Measurements from ENCODE around the gene RAB3D.
"Not testable (repeated sequence)": the region's sequence is repeated elsewhere in the genome, so short reads cannot be mapped to it uniquely, and the experiment has no call there.

RAB3D gene

GRCh38 chr19:11338121-11338520, 1.3 kb downstream of the RAB3D start:
- no peak for DNase-seq

- DNase-seq, result no peak
These were observed 2.4 kb downstream of the RAB3D start for GRCh38 chr19:11337080-11337479.

- DNase-seq, result no peak
These were observed 3.9 kb downstream of the RAB3D start for GRCh38 chr19:11335449-11336146.

DNA sequence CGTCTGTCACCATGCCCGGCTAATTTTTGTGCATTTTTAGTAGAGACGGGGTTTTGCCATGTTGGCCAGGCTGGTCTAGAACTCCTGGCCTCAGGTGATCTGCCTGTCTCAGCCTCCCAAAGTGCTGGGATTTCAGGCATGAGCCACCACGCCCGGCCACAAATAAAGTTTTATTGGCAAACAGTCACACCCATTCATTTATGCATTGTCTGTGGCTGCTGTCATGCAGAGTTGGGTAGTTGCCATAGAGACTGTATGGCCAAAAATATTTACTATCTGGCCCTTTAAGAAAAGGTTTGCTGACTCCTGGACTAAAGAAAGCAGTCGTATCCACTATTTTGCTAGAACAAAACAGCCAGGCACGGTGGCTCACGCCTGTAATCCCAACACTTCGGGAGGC, 5.6 kb downstream of the RAB3D start:
- DNase-seq, result not testable (repeated sequence)

- no peak for DNase-seq
These were observed 6.6 kb downstream of the RAB3D start for GRCh38 chr19:11332822-11333221.

DNA sequence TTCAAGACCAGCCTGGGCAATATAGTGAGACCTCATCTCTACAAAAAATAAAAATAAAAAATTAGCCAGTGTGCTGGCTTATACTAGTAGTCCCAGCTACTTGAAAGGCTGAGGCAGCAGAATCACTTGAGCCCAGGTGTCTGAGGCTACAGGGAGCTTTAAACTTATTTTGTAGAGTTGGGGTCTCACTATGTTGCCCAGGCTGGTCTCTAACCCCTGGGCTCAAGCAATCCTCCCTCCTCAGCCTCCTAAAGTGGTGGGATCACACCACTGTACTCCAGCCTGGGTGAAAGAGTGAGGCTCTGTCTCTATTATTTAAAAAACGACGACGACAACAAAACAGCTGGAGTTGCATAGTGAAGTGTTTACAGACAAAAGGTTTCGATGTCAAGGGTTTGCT, 8.0 kb downstream of the RAB3D start:
- no peak for DNase-seq

DNA sequence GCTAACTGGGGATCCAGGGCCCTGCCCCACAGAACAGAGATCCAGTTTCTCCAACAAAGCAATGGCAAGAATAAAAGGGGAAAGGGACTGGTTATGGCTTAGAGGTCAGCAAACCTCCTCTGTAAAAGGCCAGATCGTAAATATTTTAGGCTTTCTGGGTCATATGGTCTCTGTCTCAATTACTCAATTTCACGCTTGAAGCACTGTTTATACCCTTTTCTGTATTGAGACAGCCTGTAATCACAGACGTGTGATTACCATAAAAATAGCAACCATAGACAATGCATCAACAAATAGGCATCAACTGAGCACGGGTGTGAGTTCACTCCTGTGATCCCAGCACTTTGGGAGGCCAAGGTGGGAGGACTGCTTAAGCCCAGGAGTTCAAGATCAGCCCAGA, 9.3 kb downstream of the RAB3D start:
- DNase-seq, result no peak

- DNase-seq, result no peak
These were observed 13.9 kb downstream of the RAB3D start for GRCh38 chr19:11325544-11325943.

DNA sequence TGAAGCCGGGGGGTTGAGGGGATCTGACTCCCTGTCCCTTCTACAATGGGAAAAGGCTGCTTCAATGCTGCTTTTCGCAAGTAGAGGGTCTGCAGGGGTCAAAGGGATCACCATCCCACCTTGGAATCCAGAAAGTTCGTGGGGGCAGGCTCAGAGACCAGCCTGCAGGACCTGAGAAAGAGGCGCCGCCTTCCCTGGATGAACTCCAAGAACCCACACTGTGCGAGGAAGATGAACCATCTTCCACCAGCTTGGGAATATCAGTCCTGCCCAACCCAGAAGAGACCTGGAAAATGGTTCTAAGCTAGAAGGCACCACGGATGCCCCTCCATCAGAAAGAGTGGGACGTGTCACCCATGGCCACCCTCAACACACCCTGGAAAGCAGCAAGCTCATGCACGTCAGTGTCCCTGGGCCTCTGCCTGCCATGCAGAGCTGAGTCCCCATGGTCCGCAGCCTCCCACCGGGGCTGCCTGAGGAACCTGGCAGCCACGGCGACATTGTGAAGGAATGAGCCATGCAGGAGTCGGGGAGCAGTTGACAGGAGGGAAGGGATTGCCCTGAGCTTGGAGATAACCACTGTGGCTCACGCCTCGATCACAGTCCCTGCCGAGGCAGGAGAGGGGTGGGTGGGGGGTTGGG, 14.6 kb downstream of the RAB3D start:
- DNase-seq, result no peak

- DNase-seq, result peak; percentile 67
These were observed 15.3 kb downstream of the RAB3D start for GRCh38 chr19:11324079-11324661.

DNA sequence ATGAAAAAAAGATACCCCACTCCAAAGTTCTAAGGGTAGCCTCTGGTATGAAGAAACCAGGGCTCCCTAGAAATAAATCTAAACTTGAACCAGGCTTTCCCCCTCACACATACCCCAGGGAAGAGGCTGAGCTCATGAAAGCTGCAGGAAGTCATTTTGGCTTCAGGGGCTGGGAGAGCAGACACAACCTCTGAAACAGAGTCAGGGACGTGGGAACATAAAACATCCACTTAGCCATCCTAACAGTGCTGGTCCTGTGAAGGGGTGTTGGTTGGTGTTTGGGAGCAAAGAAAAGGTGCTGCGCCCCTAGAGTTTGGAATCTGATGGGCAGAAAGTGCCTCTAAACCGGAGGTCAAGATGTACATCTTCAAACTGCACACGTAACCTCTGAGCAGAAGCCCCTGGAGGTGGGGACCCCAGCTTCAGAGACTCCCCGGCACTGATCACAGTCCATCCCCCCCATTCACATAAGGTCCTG, 15.8 kb downstream of the RAB3D start:
- no peak for DNase-seq

DNA sequence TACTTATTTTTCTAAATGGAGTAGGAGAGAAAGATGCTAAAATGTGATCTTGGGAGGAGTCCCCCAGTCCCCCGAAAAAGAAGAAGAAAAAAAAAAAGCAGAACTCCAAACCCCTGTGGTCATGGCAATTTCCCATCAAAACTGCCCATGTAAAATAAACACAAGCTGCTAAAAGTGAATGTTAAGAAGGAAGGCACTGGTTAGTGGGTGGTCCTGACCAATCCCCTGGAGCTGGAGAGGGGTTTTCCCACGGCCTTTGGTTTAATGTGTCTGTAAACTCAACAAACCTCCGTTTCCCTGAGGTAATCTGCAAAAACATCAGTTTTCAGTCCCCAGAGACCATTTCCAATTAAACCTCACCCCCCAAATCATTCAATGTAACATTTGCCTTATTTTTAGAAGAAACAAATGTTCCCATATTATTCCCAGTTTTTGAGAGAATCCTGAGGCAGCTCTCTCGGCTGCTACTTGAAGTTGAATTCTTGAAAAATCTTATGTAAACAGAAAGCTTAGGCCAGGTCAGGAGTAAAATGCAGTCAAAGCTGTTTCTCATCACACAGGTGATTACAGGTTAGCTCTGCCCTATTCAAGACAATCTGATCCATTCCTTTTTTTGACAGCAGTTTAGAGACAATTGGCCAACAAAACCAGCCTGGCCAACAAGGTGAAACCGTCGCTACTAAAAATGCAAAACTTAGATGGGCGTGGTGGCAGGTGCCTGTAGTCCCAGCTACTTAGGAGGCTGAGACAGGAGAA, 17.0 kb downstream of the RAB3D start:
- no peak for DNase-seq

DNA sequence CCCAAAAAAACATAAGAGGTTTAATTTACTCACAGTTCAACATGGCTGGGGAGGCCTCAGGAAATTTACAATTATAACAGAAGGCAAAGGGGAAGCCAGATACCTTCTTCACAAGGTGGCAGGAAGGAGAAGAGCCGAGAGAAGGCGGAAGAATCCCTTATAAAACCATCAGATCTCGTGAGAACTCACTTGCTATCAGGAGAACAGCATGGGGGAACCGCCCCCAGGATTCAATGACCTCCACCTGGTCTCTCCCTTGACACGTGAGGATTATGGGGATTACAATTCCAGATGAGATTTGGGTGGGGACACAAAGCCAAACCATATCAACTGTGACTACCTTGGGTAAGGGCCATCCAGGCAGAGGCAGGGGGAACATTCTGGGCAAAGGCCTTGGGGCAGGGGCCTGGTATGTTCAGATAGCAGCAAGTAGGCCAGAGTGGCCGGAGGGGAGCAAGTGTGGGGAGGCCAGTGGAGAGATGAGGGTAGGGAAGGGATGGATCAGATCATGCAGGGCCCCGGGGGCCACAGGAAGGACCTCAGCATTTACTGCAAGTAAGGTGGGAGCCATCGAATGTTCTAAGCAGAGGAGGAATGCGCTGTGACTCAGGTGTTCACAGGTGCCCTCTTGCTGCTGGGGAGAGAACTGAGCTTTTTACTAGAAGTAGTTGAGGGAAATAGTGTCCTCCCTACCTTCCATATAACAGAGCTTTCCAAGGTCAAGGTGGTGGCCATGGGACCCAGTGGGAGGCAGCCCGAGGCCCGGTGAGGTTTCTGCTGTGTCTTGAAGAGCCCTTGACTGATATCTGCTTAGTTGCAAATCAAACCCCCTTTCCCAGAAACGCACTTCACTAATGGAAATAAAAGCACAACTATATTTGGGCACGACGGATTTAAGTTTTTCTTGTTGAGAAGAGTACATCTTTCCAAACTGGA, 18.0 kb downstream of the RAB3D start:
- no peak for DNase-seq

GRCh38 chr19:11320278-11320995, 19.0 kb downstream of the RAB3D start:
- DNase-seq, result not testable (repeated sequence)

DNA sequence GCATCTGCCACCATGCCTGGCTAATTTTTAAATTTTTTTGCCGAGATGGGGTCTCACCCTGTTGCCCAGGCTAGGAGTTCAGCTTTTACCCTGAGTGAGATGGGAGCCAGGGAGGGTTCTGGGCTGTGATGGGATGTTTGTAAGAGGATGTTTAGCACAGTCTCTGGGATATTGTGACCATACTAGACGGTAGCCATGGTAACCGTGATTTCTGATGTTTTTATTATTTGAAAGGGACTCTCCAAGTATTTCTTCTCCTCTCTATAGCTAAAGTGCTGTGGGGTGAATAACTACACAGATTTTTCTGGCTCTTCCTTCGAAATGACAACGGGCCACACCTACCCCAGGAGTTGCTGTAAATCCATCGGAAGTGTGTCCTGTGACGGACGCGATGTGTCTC, 33.1 kb downstream of the RAB3D start:
- DNase-seq, result no peak

DNA sequence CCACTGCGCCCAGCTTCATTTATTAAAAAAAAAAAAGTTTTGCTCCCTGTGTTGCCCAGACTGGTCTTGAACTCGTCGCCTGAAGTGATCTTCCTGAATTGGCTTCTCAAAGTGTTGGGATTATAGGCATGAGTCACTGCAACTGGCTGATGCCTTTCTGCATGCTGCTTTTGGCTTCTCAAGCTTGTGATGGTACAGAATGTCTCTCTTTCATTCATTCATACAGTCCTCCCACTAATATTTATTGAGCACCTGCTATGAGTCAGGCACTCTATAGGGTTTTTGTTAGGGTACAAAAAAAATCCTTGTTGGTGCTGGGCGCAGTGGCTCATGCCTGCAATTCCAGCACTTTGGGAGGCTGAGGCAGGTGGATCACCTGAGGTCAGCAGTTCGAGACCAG, 34.5 kb downstream of the RAB3D start:
- DNase-seq, result no peak

DNA sequence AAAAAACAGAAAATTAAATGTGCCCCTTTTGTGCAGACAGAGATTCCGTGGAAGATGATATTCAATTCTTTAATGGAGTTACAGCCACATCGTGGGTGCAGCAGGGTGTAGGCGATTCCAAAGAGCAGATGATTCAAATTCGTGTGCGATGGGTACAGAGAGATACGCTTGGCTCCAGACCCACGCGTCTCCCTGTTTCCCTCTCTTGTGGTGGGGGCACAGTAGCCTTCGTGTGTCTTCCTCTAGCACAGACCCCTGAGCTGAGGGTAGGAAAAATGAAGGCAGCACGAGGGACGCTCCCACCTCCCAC, 38.7 kb downstream of the RAB3D start:
- DNase-seq, result no peak

- no peak for DNase-seq
These were observed 39.3 kb downstream of the RAB3D start for GRCh38 chr19:11299946-11300810.

DNA sequence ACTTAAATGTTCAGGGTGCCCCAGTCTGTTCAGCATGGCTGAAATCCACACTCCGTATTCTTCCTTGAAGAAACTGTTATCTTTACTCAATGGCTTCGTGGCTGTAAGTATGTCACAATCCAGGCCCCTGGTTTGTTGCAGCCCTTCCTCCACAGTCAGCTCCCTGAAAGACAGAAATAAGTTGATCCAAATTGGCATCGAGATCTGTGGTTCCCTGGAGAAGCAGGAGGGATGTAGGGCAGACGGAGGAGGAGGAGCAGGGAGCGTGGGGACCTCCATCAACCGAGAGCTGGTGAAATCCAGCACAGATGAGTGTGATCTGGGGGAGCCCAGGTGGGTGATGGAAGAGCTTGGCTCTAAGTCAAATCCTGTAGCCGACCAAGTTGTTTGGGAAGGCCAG, 43.2 kb downstream of the RAB3D start:
- no peak for DNase-seq

GRCh38 chr19:11295665-11296245, 43.7 kb downstream of the RAB3D start, which contains the start of gene TSPAN16:
TSS of gene TSPAN16 (plus strand) at chr19:11296160. CDS start at chr19:11296298, 138 bp downstream.
- DNase-seq, result no peak

Measured in kidney glomerular epithelial cell (primary cell).